AG09319 (cell line): Measurements from ENCODE around the gene ALCAM.

Experiments
- DNase-seq: peaks from one replicate; pipeline ENCODE4 v3.0.0-alpha.2; 2010; ENCODE audit warnings: low read depth; ENCODE audit errors: extremely low read depth
- CTCF ChIP-seq: IDR thresholded peaks from 2 replicates; pipeline ENCODE4 v1.5.1; 2011; ENCODE audit warnings: low read depth, mild to moderate bottlenecking, inconsistent platforms, low read length, moderate library complexity

The ALCAM gene

GRCh38 chr3:105356396-105356795 is 10.3 kb upstream of the ALCAM start:
- no peak for TF ChIP-seq CTCF
- no peak for DNase-seq

GRCh38 chr3:105356988-105357387 is 9.7 kb upstream of the ALCAM start:
- no peak for TF ChIP-seq CTCF
- DNase-seq: no peak

- DNase-seq: no peak
Observed at GRCh38 chr3:105359098-105359762, 7.5 kb upstream of the ALCAM start.

GRCh38 chr3:105360003-105360402 is 6.7 kb upstream of the ALCAM start:
- no peak for TF ChIP-seq CTCF
- DNase-seq: no peak

More at GRCh38 chr3:105359098-105359762, 7.5 kb upstream of the ALCAM start:
- no peak for TF ChIP-seq CTCF

- no peak for TF ChIP-seq CTCF
- DNase-seq: no peak
Observed at GRCh38 chr3:105362021-105362665, 4.6 kb upstream of the ALCAM start.

- TF ChIP-seq CTCF: no peak
- DNase-seq: no peak
Observed at GRCh38 chr3:105364128-105364527, 2.6 kb upstream of the ALCAM start.

GRCh38 chr3:105365081-105365390 is 1.7 kb upstream of the ALCAM start:
- TF ChIP-seq CTCF: no peak

More at GRCh38 chr3:105365081-105365390, 1.7 kb upstream of the ALCAM start:
- no peak for DNase-seq
